Hepatocyte (in vitro differentiated cells): ENCODE results near the gene ZC3H7A. TPM values are rescaled to one million over a fixed set of nuclear protein-coding genes. Genes with fewer than 3 reads are reported as not detected.

ENCODE experiments used
- DNase-seq: peaks from one replicate; pipeline ENCODE4 v3.0.0-alpha.2; 2016; ENCODE audit warnings: low spot score
- H2AFZ ChIP-seq: fragments of 200-600 bp; sonication (generic); 2 replicates; pipeline ENCODE4 v1.6.0; 2016; ENCODE audit warnings: antibody characterized with exemption, mild to moderate bottlenecking
- H3K27ac ChIP-seq: fragments of 200-600 bp; sonication (generic); 2 replicates; pipeline ENCODE4 v1.5.1; 2016; ENCODE audit warnings: mild to moderate bottlenecking
- H3K27me3 ChIP-seq: fragments of 200-600 bp; sonication (generic); 2 replicates; pipeline ENCODE4 v1.6.1; 2016
- H3K36me3 ChIP-seq: fragments of 200-600 bp; sonication (generic); replicated peaks from 2 replicates; pipeline ENCODE4 v1.5.1; 2016; ENCODE audit warnings: low read depth; ENCODE audit not compliant: insufficient read depth
- H3K4me1 ChIP-seq: fragments of 200-600 bp; sonication (generic); 2 replicates; pipeline ENCODE4 v1.5.1; 2016; ENCODE audit warnings: mild to moderate bottlenecking, moderate library complexity; ENCODE audit not compliant: insufficient read depth
- H3K4me2 ChIP-seq: fragments of 200-600 bp; sonication (generic); 2 replicates; pipeline ENCODE4 v1.6.0; 2016
- H3K4me3 ChIP-seq: fragments of 200-600 bp; sonication (generic); 2 replicates; pipeline ENCODE4 v1.5.1; 2016; ENCODE audit warnings: mild to moderate bottlenecking
- H3K79me2 ChIP-seq: fragments of 200-600 bp; sonication (generic); 2 replicates; pipeline ENCODE4 v1.6.0; 2017; ENCODE audit warnings: mild to moderate bottlenecking
- H3K9me2 ChIP-seq: fragments of 200-600 bp; sonication (generic); replicated peaks from 2 replicates; pipeline ENCODE4 v1.6.0; 2017; ENCODE audit warnings: mild to moderate bottlenecking; ENCODE audit not compliant: insufficient read depth
- H3K9me3 ChIP-seq: fragments of 200-600 bp; sonication (generic); 2 replicates; pipeline ENCODE4 v1.5.1; 2016; ENCODE audit warnings: low read depth, mild to moderate bottlenecking
- H4K20me1 ChIP-seq: fragments of 200-600 bp; sonication (generic); 2 replicates; pipeline ENCODE4 v1.6.0; 2016; ENCODE audit warnings: mild to moderate bottlenecking; ENCODE audit not compliant: insufficient read depth, poor library complexity, severe bottlenecking
- EZH2 ChIP-seq: fragments of 200-600 bp; sonication (generic); IDR thresholded peaks from 2 replicates; pipeline ENCODE4 v1.6.1; 2016; ENCODE audit warnings: antibody characterized with exemption, mild to moderate bottlenecking, borderline replicate concordance
- EZH2phosphoT487 ChIP-seq: fragments of 200-600 bp; sonication (generic); IDR thresholded peaks from one replicate; pipeline ENCODE4 v1.6.1; 2018; ENCODE audit warnings: antibody characterized with exemption, mild to moderate bottlenecking, low read depth, moderate library complexity; ENCODE audit not compliant: unreplicated experiment, severe bottlenecking
- WGBS: methylation state at CpG from one replicate; pipeline ENCODE4 v1.1.6; 2016; ENCODE audit warnings: low lambda C conversion rate; ENCODE audit errors: missing lambda C conversion rate; 5-methylcytosine and 5-hydroxymethylcytosine counted together
- polyA plus RNA-seq: library from polyadenylated mRNA; unstranded; fragments of >200 nt; fragmentation: Nextera tagmentation; extraction: Ambion mirVana; gene quantifications from 2 replicates; pipeline ENCODE4 v1.2.1, GENCODE V29; 2016
- total RNA-seq: library from RNA; depleted of rRNA; stranded (reverse); fragments of >200 nt; gene quantifications from 2 replicates; pipeline ENCODE4 v1.2.3, GENCODE V29; 2014
- TF ChIP-seq, protein P1 (sequence below): fragments of 200-600 bp; sonication (generic); IDR thresholded peaks from 2 replicates; pipeline ENCODE4 v1.5.1; 2016; ENCODE audit warnings: antibody characterized with exemption, mild to moderate bottlenecking; ENCODE audit not compliant: poor library complexity

Gene ZC3H7A
- total and polyA plus RNA-seq, 2 experiments from 2014 or later: 34.9 to 40.3 TPM

- no peak overlapping the region for H2AFZ ChIP-seq
- no peaks in the 10 kb centered on the region for H3K9me2 ChIP-seq
- H3K9me3 ChIP-seq: no peaks in the 10 kb centered on the region
- H3K27me3 ChIP-seq: no peaks in the 10 kb centered on the region
- H3K27ac ChIP-seq: peak overlapping the region; percentile 86
- H3K4me3 ChIP-seq: no peak overlapping the region
- TF ChIP-seq EZH2phosphoT487: no peak
- TF ChIP-seq, protein P1, sequence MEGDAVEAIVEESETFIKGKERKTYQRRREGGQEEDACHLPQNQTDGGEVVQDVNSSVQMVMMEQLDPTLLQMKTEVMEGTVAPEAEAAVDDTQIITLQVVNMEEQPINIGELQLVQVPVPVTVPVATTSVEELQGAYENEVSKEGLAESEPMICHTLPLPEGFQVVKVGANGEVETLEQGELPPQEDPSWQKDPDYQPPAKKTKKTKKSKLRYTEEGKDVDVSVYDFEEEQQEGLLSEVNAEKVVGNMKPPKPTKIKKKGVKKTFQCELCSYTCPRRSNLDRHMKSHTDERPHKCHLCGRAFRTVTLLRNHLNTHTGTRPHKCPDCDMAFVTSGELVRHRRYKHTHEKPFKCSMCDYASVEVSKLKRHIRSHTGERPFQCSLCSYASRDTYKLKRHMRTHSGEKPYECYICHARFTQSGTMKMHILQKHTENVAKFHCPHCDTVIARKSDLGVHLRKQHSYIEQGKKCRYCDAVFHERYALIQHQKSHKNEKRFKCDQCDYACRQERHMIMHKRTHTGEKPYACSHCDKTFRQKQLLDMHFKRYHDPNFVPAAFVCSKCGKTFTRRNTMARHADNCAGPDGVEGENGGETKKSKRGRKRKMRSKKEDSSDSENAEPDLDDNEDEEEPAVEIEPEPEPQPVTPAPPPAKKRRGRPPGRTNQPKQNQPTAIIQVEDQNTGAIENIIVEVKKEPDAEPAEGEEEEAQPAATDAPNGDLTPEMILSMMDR: no peak
- TF ChIP-seq EZH2: no peak
- H3K79me2 ChIP-seq: peaks cover 96% of the 10 kb centered on the region
- H3K4me2 ChIP-seq: peak overlapping the region; percentile 34
- H3K4me1 ChIP-seq: peaks cover 19% of the 10 kb centered on the region
- H3K36me3 ChIP-seq: no peaks in the 10 kb centered on the region
- DNase-seq: no peak
- H4K20me1 ChIP-seq: peaks cover 23% of the 10 kb centered on the region
Measured at GRCh38 chr16:11784038-11784369, 13.1 kb downstream of the ZC3H7A start.

DNA sequence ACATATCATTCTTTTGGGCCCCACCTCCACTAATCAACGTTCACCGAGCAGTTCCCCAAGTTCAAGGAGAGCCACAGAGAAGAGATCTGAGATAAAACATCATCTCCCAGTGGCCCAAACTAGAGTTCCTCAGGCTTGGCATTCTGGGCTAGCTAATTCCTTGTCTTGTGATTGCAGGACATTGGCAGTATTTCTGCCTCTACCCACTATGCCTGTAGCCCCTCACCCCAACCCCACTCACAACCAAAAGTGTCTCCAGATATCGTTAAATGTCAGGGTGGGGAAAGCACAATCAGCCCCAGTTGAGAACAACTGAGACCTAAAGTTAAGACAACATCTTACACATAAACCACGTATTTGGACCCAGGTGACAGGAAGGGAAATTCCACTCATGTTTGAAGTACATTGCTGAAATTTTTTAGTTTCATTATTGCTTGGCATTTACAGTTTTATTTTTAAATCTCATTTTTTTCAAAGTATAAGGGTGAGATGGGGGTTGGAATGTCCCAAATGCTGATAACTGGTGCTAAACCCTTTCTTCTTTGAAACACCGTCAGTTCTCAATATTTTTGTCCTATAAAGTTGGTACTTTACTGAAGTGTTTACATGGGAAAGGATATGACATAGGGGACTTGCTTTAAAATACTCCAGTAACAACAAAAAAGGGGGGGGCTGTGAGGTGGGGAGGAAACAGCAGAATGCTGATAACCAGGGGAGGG lies 13.6 kb downstream of the ZC3H7A start:
- H3K79me2 ChIP-seq: peaks cover 96% of the 10 kb centered on the region
- no peak for DNase-seq
- WGBS: 47% methylated on average over 5 of the region's 5 CpGs
- H3K4me3 ChIP-seq: no peak overlapping the region
- peaks cover 21% of the 10 kb centered on the region for H4K20me1 ChIP-seq
- peak overlapping the region; percentile 86 for H3K27ac ChIP-seq
- H3K4me2 ChIP-seq: peak overlapping the region; percentile 34
- no peaks in the 10 kb centered on the region for H3K9me3 ChIP-seq
- TF ChIP-seq, protein P1: no peak
- TF ChIP-seq EZH2 (no peak), EZH2phosphoT487 (no peak)
- H3K4me1 ChIP-seq: peaks cover 19% of the 10 kb centered on the region
- no peak overlapping the region for H2AFZ ChIP-seq
- no peaks in the 10 kb centered on the region for H3K27me3 ChIP-seq
- H3K9me2 ChIP-seq: no peaks in the 10 kb centered on the region
- H3K36me3 ChIP-seq: no peaks in the 10 kb centered on the region

- 64% methylated on average over 5 of the region's 5 CpGs for WGBS
- DNase-seq: no peak
- H3K9me3 ChIP-seq: no peaks in the 10 kb centered on the region
- no peak overlapping the region for H2AFZ ChIP-seq
- H3K36me3 ChIP-seq: no peaks in the 10 kb centered on the region
- peaks cover 7% of the 10 kb centered on the region for H4K20me1 ChIP-seq
- TF ChIP-seq EZH2phosphoT487 (no peak), EZH2 (no peak)
- TF ChIP-seq, protein P1: no peak
- H3K4me3 ChIP-seq: no peak overlapping the region
- peaks cover 19% of the 10 kb centered on the region for H3K4me1 ChIP-seq
- H3K79me2 ChIP-seq: peaks cover 95% of the 10 kb centered on the region
- H3K4me2 ChIP-seq: no peak overlapping the region
- no peaks in the 10 kb centered on the region for H3K27me3 ChIP-seq
- H3K9me2 ChIP-seq: no peaks in the 10 kb centered on the region
- H3K27ac ChIP-seq: peak overlapping the region; percentile 86
Measured at GRCh38 chr16:11781773-11782172, 15.3 kb downstream of the ZC3H7A start.
